Breast epithelium (tissue), 4 donors: Measurements from ENCODE around the gene NOL7. TPM values are rescaled to one million over a fixed set of nuclear protein-coding genes. Genes with fewer than 3 reads are reported as not detected.

ENCODE experiments used
- DNase-seq, 2 donors: peaks; one replicate each; pipeline ENCODE4 v3.0.0-alpha.2; 2019; ENCODE audit warnings: low spot score in 2 of 2
- H3K27ac ChIP-seq, 2 donors: fragments of 200-600 bp; sonication (generic) in 1 of 2; one replicate each; pipeline ENCODE4 v1.5.1; 2016 to 2019; ENCODE audit warnings: mild to moderate bottlenecking in 1 of 2
- H3K27me3 ChIP-seq, 2 donors: fragments of 200-600 bp; sonication (generic) in 1 of 2; one replicate each; pipeline versions ENCODE4 v1.5.1 to v1.6.0; 2017 to 2019; ENCODE audit warnings: control low read depth in 1 of 2, mild to moderate bottlenecking in 1 of 2
- H3K36me3 ChIP-seq: fragments of 200-600 bp; one replicate; pipeline ENCODE4 v1.5.1; 2019
- H3K4me1 ChIP-seq, 2 donors: fragments of 200-600 bp; sonication (generic); one replicate each; pipeline ENCODE4 v1.5.1; 2016 to 2019; ENCODE audit warnings: control low read depth in 1 of 2
- H3K4me3 ChIP-seq, 3 donors: fragments of 200-600 bp; sonication (generic); 1 replicate in 2 of 3; 2 replicates in 1 of 3; pipeline ENCODE4 v1.5.1; 2016 to 2019; ENCODE audit warnings: mild to moderate bottlenecking in 3 of 3, moderate library complexity in 2 of 3
- H3K9me3 ChIP-seq, 2 donors: fragments of 200-600 bp; sonication (generic) in 1 of 2; one replicate each; pipeline ENCODE4 v1.5.1; 2016 to 2019; ENCODE audit warnings: control low read depth in 1 of 2
- POLR2A ChIP-seq: fragments of 450-650 bp; IDR thresholded peaks from one replicate; pipeline ENCODE4 v1.6.1; 2016; ENCODE audit warnings: antibody characterized with exemption, mild to moderate bottlenecking, moderate library complexity
- POLR2AphosphoS5 ChIP-seq, 3 donors: sonication (generic); formaldehyde crosslinking; IDR thresholded peaks; one replicate each; pipeline ENCODE4 v1.6.1; 2017; ENCODE audit warnings: antibody characterized with exemption in 3 of 3
- intact Hi-C: fragments of 100-400 bp; cut with DNase I; formaldehyde crosslinking; loops from one replicate; pipeline ENCODE4 v1.15.1; 2023; ENCODE audit warnings: low total_unique reads
- total RNA-seq, 3 donors: library from RNA; depleted of rRNA; stranded (reverse); fragments of >200 nt; gene quantifications; one replicate each; pipeline ENCODE4 v1.1.0, GENCODE V29; 2016
- TF ChIP-seq, protein P1 (sequence below), 3 donors: fragments of 450-650 bp; IDR thresholded peaks; one replicate each; pipeline ENCODE4 v1.5.1; 2016 to 2017; ENCODE audit warnings: antibody characterized with exemption in 3 of 3, mild to moderate bottlenecking in 3 of 3, moderate library complexity in 3 of 3

NOL7 gene
- total RNA-seq, 3 donors from 2014 or later = 75.7 to 83.4 (median 80.5) TPM

DNA sequence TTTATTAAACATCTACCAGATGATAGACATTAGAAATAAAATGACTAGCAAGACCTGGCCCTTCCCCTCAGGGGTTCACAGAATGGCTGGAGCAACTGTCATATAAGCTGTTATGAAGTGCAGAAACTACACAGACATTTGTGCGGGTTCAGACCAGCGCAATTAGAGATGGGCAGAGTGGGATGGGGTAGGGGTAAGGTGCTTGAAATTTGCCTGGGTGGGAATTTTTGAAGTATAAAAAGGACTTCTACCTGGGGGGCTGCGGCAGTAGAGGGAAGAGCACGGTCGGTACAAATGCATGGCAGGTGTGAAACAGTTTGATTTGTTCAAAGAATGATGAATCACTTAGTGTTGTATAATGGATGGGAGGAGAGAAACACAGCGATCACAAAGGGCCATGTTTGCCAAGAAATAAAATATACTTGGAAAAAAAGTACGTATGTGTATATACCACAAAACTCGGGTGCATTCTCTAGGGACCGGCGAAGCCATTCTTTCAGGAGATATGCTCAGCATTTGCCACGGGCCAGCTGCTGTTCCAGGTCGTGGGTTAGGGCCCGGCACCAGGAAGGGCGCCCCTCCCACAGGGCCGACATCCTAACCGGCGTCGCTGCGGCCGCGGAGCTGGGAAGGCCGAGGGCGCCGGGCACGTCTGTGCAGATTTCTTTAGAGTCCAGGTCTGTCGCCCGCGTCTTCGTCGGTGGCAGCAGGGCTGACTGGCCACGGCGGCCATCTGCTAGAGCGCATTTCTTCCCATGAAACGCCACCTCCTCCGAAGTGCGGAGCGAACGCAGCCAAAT lies 809 bp upstream of the NOL7 start:
- H3K27ac ChIP-seq = peak overlapping the region; percentile 88 to 96
- peaks cover 0 to 16% of the 10 kb centered on the region in 2 donors for H3K4me1 ChIP-seq
- H3K9me3 ChIP-seq = no peaks in the 10 kb centered on the region
- peak overlapping the region; percentile 72 to 98 (median 78) for H3K4me3 ChIP-seq
- TF ChIP-seq, protein P1, sequence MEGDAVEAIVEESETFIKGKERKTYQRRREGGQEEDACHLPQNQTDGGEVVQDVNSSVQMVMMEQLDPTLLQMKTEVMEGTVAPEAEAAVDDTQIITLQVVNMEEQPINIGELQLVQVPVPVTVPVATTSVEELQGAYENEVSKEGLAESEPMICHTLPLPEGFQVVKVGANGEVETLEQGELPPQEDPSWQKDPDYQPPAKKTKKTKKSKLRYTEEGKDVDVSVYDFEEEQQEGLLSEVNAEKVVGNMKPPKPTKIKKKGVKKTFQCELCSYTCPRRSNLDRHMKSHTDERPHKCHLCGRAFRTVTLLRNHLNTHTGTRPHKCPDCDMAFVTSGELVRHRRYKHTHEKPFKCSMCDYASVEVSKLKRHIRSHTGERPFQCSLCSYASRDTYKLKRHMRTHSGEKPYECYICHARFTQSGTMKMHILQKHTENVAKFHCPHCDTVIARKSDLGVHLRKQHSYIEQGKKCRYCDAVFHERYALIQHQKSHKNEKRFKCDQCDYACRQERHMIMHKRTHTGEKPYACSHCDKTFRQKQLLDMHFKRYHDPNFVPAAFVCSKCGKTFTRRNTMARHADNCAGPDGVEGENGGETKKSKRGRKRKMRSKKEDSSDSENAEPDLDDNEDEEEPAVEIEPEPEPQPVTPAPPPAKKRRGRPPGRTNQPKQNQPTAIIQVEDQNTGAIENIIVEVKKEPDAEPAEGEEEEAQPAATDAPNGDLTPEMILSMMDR (IDR thresholded peaks at IDR 0.05) = no peak
- no peak for TF ChIP-seq POLR2A
- TF ChIP-seq POLR2AphosphoS5 (IDR thresholded peaks at IDR 0.05) = no peak
- intact Hi-C loops = no loop called here
- no peaks in the 10 kb centered on the region for H3K36me3 ChIP-seq
- peak in 1 of 2 donors; percentile 60 for DNase-seq
- H3K27me3 ChIP-seq = no peaks in the 10 kb centered on the region

DNA sequence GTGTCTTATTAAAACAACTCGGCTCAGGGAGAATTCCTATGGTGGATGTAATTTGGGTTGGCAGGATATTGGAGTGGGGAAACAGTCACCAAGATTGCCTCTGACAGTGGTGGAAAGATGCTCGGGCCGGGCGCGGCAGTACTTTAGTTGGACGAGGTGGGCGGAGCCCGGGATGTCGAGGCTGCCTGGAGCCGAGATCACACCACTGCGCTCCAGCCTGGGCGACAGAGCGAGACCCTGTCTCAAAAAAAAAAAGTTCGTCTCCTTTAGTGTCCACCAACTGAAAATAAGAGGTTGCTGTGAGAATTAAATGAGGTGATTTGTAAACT lies 621 bp downstream of the NOL7 start:
- peaks cover 0 to 16% of the 10 kb centered on the region in 2 donors for H3K4me1 ChIP-seq
- peak overlapping the region; percentile 88 to 96 for H3K27ac ChIP-seq
- no peak for TF ChIP-seq POLR2AphosphoS5 (IDR thresholded peaks at IDR 0.05)
- TF ChIP-seq, protein P1 (IDR thresholded peaks at IDR 0.05) = no peak
- TF ChIP-seq POLR2A = no peak
- intact Hi-C loops = no loop called here
- peak overlapping the region; percentile 72 to 98 (median 78) for H3K4me3 ChIP-seq
- peak in 1 of 2 donors; percentile 33 for DNase-seq
- no peaks in the 10 kb centered on the region for H3K27me3 ChIP-seq
- peaks cover 3% of the 10 kb centered on the region for H3K36me3 ChIP-seq
- no peaks in the 10 kb centered on the region for H3K9me3 ChIP-seq

DNA sequence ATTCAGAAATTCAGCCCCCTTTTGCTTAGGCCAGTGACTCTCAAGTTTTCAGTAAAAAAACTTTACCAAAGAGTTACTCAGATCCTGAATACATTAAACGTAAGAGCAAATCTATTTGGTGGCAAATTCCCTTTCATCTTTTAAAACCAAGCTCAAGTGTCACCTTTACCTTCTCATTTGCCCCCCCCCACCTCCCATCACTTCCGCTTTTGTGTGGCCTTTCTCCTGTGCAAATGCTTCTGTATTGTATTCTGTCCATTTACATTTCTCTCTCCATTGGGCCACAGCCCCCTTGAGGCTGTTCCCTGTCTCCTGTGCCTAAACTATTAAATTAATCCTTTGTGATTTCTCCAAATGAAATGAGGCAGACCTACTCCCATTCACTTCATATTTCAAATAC lies 1.9 kb downstream of the NOL7 start:
- intact Hi-C loops = no loop called here
- TF ChIP-seq POLR2AphosphoS5 (IDR thresholded peaks at IDR 0.05) (no peak), POLR2A (no peak)
- TF ChIP-seq, protein P1 (IDR thresholded peaks at IDR 0.05) = no peak
- H3K27me3 ChIP-seq = no peaks in the 10 kb centered on the region
- no peaks in the 10 kb centered on the region for H3K9me3 ChIP-seq
- H3K4me1 ChIP-seq = peaks cover 0 to 16% of the 10 kb centered on the region in 2 donors
- no peak for DNase-seq
- no peak overlapping the region for H3K27ac ChIP-seq
- peaks cover 3% of the 10 kb centered on the region for H3K36me3 ChIP-seq
- no peak overlapping the region for H3K4me3 ChIP-seq

DNA sequence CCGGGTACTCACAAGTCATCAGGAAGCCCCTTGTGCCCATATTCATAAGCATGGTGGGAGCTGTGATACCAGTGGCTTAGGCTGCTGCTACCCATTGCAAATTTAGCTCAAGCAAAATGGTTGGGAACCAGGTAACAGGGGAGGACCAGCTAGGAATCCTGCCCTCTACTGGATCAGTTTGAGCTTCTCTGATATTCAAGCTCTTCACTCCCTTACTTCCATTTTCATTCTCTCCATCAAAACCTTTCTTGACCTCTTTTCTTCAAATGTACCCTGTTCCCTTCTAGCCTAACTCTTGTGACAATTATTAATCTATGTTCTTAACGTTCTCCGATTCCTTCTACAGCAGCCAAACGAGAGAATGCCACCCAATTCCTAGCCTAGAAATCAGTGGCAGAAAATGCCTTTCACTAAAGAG lies 9.7 kb downstream of the NOL7 start:
- Histone ChIP-seq H3K27me3 (no peaks in the 10 kb centered on the region), H3K36me3 (peaks cover 3% of the 10 kb centered on the region), H3K4me1 (no peaks in the 10 kb centered on the region), H3K9me3 (no peaks in the 10 kb centered on the region), H3K27ac (no peak overlapping the region), H3K4me3 (no peak overlapping the region)
- no peak for TF ChIP-seq POLR2A
- no peak for TF ChIP-seq POLR2AphosphoS5 (IDR thresholded peaks at IDR 0.05)
- TF ChIP-seq, protein P1 (IDR thresholded peaks at IDR 0.05) = no peak
- DNase-seq = no peak
- intact Hi-C loops = no loop called here

DNA sequence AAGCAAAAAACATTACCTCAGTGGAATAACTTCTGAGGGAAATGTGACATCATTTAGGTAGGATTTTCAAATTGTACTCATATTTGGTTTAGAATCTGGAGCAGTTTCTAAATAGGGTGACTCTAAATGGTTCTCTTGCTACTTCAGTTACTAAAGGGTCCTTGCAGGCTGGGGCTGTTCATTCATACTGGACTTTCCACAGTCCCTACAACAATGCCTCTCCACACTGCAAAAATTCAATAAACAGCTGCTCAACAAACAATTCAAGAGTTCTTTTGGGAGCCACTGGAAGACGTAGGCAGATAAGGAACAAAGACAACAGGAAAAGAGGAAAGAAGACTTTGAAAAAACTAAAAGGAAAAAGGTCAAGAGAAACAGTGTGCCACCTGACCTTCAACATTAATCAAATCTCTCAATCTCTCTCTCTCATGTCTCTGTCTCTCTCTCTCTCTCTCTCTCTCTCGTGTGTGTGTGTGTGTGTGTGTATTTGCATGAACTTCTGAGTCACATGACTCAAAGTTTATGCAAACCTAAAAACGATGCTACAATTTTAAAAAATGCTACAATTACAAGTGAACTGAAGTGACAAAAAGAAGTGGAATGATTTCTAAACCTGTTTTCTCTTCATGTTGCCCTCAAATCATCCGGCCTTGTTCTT lies 14.5 kb downstream of the NOL7 start:
- intact Hi-C loops = no loop called here
- no peak for DNase-seq
- Histone ChIP-seq H3K4me3 (no peak overlapping the region), H3K9me3 (no peaks in the 10 kb centered on the region), H3K36me3 (no peaks in the 10 kb centered on the region), H3K4me1 (no peaks in the 10 kb centered on the region), H3K27me3 (no peaks in the 10 kb centered on the region), H3K27ac (no peak overlapping the region)
- TF ChIP-seq POLR2A (no peak), POLR2AphosphoS5 (IDR thresholded peaks at IDR 0.05) (no peak)
- TF ChIP-seq, protein P1 (IDR thresholded peaks at IDR 0.05) = no peak
